Activated CD4-positive, alpha-beta memory T cell treated with anti-CD3 and anti-CD28 coated beads, Interleukin-2, amount 10 ng/mL, durations not matched to agents 7 days and 5 days (primary cell): ENCODE data around the gene DIAPH1. TPM values are rescaled to one million over a fixed set of nuclear protein-coding genes. Genes with fewer than 3 reads are reported as not detected.

Experiments
- CTCF ChIA-PET: fragments of 350-600 bp; sonication (Branson Sonifier 250); formaldehyde crosslinking; loops from one replicate; lab custom pipeline; 2021; ENCODE audit warnings: antibody characterized with exemption, inconsistent platforms; lab: Charles Lee
- POLR2A ChIA-PET: fragments of 350-600 bp; sonication (Branson Sonifier 250); formaldehyde crosslinking; loops from one replicate; lab custom pipeline; 2021; ENCODE audit warnings: antibody characterized with exemption; lab: Charles Lee
- DNase-seq: peaks from one replicate; pipeline ENCODE4 v3.0.0-alpha.2; 2020
- H3K27ac Mint-ChIP-seq: one replicate; pipeline ENCODE4 v1.8.0; 2021; ENCODE audit warnings: mild to moderate bottlenecking, mixed read lengths
- H3K27me3 Mint-ChIP-seq: one replicate; pipeline ENCODE4 v1.8.0; 2021; ENCODE audit warnings: mixed read lengths
- H3K36me3 Mint-ChIP-seq: one replicate; pipeline ENCODE4 v1.8.0; 2021; ENCODE audit warnings: low read depth, mixed read lengths
- H3K4me1 Mint-ChIP-seq: one replicate; pipeline ENCODE4 v1.8.0; 2021; ENCODE audit warnings: mixed read lengths
- H3K4me3 Mint-ChIP-seq: one replicate; pipeline ENCODE4 v1.8.0; 2021; ENCODE audit warnings: mild to moderate bottlenecking, mixed read lengths
- H3K9me3 Mint-ChIP-seq: one replicate; pipeline ENCODE4 v1.8.0; 2021; ENCODE audit warnings: mixed read lengths
- total RNA-seq, 2 experiments: library from RNA; stranded (reverse); gene quantifications; one replicate each; pipeline ENCODE4 v1.2.3, GENCODE V29; 2021

The DIAPH1 gene
- total RNA-seq: 100 to 1,000 TPM; 317 to 323 TPM

DNA sequence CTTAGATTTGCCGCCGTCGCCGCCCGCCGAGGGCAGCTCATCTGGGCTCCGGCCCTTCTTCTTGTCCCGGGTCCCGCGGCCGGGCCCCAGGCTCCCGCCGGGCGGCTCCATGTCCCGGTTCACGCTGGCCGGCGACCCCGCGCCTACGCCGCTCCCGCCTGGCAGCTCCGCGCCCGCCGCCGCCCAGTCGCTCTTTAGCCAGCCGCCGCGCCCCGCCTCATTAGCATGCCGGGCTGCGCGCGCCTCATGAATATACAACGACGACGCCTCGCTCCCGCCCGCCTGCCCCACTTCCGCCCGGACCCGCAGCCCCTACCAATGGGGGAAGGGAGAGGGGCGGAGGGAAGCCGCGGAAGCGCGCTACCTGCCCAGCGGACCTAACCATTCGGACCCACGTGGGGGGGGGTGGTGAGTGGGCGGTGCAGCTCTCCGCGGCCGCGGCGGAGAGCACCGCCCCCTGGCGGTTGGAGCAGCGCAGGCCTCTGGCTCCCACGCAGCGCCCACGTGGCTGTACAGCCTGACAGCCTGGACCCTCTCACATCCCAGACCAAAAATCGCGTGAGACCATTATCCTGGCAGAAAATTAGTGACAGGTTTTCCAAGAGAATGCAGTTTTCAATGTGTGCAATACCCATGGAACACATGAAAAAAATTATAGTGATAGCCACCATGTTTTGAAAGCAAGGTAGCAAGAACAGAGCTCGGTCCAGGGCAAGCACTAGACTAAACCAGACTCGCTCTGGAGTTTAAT lies at the start of gene DIAPH1:
DIAPH1 (minus strand) TSS at position 197 of the 751 bp plus-strand sequence; CDS start at position 111, 86 bp downstream.
- peak within 1 kb of the TSS; percentile 100 for H3K4me3 Mint-ChIP-seq
- peaks cover 62% of the 10 kb centered on the region for H3K36me3 Mint-ChIP-seq

DNA sequence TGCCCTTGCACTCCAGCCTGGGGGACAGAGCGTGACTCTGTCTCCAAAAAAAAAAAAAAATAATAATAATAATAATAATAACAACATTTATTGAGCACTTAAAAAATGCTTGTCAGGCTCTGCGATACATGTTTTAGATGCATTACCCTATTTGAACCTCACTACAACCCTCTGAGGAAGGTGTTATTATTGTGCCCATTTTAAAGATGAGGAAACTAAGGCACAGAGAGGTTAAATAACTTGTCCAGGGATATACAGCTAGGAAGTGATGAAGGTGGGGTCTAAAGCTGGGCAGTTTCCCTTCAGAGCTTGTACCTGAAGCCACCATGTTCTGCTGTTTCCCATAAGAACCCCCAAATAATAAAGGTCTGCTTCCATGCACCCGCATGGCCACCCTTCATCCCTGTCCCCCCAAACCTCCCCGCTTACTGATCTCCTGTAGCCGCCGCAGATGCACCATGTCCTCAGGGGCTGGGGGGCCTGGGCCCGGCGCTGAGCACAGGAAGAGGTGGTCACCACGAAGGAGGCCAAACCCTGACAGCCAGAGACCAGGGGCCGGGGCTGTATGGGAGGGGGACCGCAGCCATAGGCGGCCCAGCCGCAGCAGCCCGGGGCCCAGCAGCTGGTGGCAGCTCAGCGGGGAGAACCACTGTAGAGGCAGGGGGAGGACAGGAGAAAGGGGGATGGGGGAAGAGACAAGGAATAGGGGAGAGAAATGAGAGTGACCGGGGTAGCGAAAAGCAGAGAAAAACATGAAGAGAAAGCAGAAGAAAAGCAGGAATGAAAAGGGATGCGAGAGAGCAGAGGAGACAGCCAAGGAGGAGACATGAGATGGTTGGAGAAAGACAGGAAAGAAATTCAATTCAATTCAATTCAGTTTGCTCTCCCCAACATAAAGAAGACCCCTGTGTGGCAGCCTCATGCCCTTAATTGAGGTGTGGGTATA lies 47.5 kb upstream of the DIAPH1 start:
- Mint-ChIP-seq H3K9me3 (no peaks in the 10 kb centered on the region), H3K27me3 (no peaks in the 10 kb centered on the region), H3K4me3 (no peak overlapping the region), H3K27ac (no peak overlapping the region), H3K4me1 (peaks cover 5% of the 10 kb centered on the region), H3K36me3 (no peaks in the 10 kb centered on the region)
- CTCF ChIA-PET: interaction anchor here (0.7 to 12.1 kb wide), 7 partner anchors 26 to 295 kb away, joined by 3 to 67 read pairs (median 4); partner anchors contain the start of gene PCDH1
- POLR2A ChIA-PET: interaction anchor here (0.7 to 1.4 kb wide), 3 partner anchors 9 to 295 kb away, joined by 3 to 4 read pairs (median 3); no protein-coding TSS in a partner anchor
- DNase-seq: no peak

More for the DNA sequence above, at the start of gene DIAPH1:
- H3K9me3 Mint-ChIP-seq: no peaks in the 10 kb centered on the region
- peaks cover 53% of the 10 kb centered on the region for H3K4me1 Mint-ChIP-seq
- no peaks in the 10 kb centered on the region for H3K27me3 Mint-ChIP-seq
- DNase-seq: peak; percentile 98
- H3K27ac Mint-ChIP-seq: peak within 1 kb of the TSS; percentile 92
- POLR2A ChIA-PET: interaction anchor here (0.6 to 5.0 kb wide), 17 partner anchors 11 to 1218 kb away, joined by 3 to 124 read pairs (median 5); partner anchors contain the start of genes FCHSD1, HDAC3, RELL2 and RNF14
- CTCF ChIA-PET: interaction anchor here (0.7 to 7.7 kb wide), 23 partner anchors 8 to 305 kb away, joined by 3 to 436 read pairs (median 5); partner anchors contain the start of genes DELE1, FCHSD1, HDAC3 and PCDHGA12

DNA sequence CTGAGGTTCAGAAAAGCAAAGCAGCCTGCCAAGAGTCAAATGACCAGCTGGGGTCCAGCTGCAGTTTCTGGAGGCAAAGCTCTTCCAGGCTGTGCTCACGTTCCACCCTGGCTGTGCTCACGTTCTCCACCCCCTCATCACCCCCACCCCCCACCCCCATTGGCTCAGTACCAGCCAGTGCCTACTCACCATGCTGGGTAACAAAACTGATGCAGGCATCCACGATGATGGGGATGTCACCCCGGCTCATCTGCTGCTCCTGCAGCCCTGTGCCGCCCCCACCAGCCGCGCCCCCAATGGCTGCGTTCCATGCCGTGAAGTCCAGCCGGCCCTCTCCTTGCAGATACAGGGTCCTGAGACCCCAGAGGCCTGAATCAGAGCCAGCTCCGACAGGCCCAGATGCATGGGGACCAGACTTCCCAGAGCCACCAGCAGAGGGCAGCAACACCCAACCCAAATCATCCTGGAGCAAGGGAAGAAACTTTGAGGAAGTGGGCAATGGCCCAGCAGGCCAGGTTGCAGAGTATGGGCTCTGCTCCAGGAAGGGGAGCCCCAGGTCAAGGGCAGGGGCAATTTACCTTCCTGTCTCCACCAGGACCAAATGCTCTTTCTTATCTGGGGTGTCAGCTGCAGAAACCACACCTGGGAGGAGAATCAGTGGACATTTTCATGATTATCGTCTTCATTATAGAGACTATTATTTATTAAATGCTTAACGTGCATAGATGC lies 46.1 kb upstream of the DIAPH1 start:
- Mint-ChIP-seq H3K27ac (no peak overlapping the region), H3K9me3 (no peaks in the 10 kb centered on the region), H3K36me3 (no peaks in the 10 kb centered on the region), H3K4me3 (no peak overlapping the region), H3K27me3 (no peaks in the 10 kb centered on the region), H3K4me1 (peaks cover 5% of the 10 kb centered on the region)
- DNase-seq: peak; percentile 80
- ChIA-PET POLR2A (interaction anchor here (0.6 to 1.4 kb wide), 5 partner anchors 11 to 304 kb away, joined by 3 read pairs; partner anchors contain the start of genes FCHSD1 and RNF14), CTCF (interaction anchor here (0.7 to 12.1 kb wide), 30 partner anchors 9 to 326 kb away, joined by 3 to 67 read pairs (median 4); partner anchors contain the start of genes FCHSD1, HDAC3, PCDH1 and RELL2)

DNA sequence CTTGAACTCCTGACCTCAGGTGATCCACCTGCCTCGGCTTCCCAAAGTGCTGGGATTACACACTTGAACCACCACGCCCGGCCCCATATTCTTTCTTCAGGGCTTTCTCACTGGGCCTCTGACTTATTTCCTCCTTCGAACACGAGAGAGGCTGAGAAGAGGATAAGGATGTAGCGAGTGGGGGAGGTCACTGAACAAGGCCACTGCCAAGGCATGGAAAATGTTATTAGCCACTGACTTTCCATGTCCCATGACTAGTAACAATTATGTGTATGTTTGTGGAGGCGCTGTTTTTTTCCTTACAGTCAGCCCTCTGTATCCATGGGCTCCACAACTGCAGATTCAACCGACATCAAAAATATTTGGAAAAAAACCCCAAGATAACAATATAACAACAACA lies 44.7 kb upstream of the DIAPH1 start:
- Mint-ChIP-seq H3K27ac (no peak overlapping the region), H3K4me1 (peaks cover 5% of the 10 kb centered on the region), H3K27me3 (peaks cover 3% of the 10 kb centered on the region), H3K36me3 (no peaks in the 10 kb centered on the region), H3K9me3 (no peaks in the 10 kb centered on the region), H3K4me3 (no peak overlapping the region)
- ChIA-PET CTCF (interaction anchor here (0.7 to 12.1 kb wide), 7 partner anchors 12 to 298 kb away, joined by 3 to 67 read pairs (median 8); partner anchors contain the start of genes FCHSD1, HDAC3, PCDH1 and RELL2), POLR2A (no interaction called here)
- no peak for DNase-seq

DNA sequence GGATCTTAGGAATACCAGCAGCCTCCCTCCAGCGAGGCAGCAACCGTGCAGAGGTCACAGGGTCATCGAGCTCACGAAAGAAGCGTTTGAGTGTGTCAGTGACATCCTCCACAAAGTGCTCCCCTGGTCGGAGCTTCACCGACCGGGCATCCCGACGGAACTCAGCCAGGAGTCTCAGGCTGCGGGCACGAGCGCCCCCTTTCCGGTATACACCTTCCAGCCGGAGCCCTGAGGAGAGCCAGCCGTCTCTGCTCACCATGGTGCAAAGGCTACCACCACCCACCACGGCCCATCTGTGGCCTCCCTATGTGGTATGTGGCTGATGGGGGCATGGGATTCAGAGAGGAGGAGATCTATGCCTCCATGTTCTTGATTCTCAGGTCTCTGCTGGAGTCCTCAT lies 43.2 kb upstream of the DIAPH1 start:
- Mint-ChIP-seq H3K36me3 (peaks cover 7% of the 10 kb centered on the region), H3K27ac (no peak overlapping the region), H3K9me3 (no peaks in the 10 kb centered on the region), H3K27me3 (peaks cover 3% of the 10 kb centered on the region), H3K4me3 (no peak overlapping the region), H3K4me1 (peaks cover 8% of the 10 kb centered on the region)
- ChIA-PET POLR2A (no interaction called here), CTCF (interaction anchor here (1.3 to 12.1 kb wide), 3 partner anchors 10 to 299 kb away, joined by 7 to 67 read pairs (median 8); no protein-coding TSS in a partner anchor)
- DNase-seq: no peak

DNA sequence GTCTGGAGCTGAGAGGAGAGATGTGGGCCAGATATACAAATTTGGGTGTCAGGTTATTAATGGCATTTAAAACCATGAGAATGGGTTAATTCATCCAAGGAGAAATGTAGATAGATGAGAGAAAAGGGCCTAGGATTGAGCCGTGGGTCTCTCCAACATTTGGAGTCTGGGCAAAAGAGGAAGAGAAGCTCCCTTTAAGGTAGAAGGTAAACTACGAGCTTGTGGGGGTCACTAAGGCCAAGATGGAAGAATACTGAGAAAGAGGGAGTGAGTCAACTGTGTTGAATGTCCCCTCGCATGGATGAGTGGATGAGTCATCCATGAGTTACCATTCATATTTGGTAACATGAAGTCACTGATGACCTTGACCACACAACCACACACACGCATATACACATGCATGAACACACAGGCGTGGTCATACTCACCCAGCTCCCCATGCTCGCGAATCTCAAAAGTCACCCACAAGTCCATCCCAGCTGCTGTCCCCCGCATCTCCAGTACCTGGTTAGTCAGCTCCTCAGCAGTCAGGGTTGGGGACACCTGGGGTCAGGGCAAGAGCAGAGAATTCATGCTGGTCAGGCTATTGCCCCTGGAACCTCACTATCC lies 39.2 kb upstream of the DIAPH1 start:
- peak; percentile 27 for DNase-seq
- H3K27ac Mint-ChIP-seq: no peak overlapping the region
- ChIA-PET CTCF (interaction anchor here (1.7 to 3.0 kb wide), 4 partner anchors 11 to 303 kb away, joined by 5 to 9 read pairs (median 8); partner anchors contain the start of gene PCDH1), POLR2A (interaction anchor here (0.7 to 2.7 kb wide), 5 partner anchors 8 to 21 kb away, joined by 3 to 12 read pairs (median 3); partner anchors contain the start of genes HDAC3 and RELL2)
- peaks cover 3% of the 10 kb centered on the region for H3K27me3 Mint-ChIP-seq
- H3K36me3 Mint-ChIP-seq: peaks cover 11% of the 10 kb centered on the region
- H3K4me1 Mint-ChIP-seq: peaks cover 3% of the 10 kb centered on the region
- no peak overlapping the region for H3K4me3 Mint-ChIP-seq
- H3K9me3 Mint-ChIP-seq: no peaks in the 10 kb centered on the region

DNA sequence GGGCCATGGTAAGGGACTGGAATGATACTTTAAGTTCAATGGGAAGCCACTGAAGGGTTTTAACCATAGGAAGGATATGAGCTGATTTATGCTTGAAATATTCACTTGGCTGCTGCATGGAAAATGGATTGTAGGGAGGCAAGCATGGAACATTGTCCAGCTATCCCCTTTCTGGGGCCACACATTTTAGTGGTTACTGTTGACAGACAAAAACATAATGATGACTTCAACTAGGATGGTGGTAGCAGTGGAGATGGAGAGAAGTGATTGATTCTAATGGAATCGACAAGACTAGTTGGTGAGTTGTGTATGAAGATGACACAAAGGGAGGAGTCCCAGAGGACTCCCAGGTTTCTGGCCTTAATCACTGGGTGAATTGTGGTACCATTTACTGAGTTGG lies 38.6 kb upstream of the DIAPH1 start:
- Mint-ChIP-seq H3K4me1 (peaks cover 3% of the 10 kb centered on the region), H3K27ac (no peak overlapping the region), H3K36me3 (peaks cover 11% of the 10 kb centered on the region), H3K9me3 (no peaks in the 10 kb centered on the region), H3K27me3 (peaks cover 3% of the 10 kb centered on the region), H3K4me3 (no peak overlapping the region)
- no peak for DNase-seq
- ChIA-PET CTCF (interaction anchor here (1.1 to 3.0 kb wide), 4 partner anchors 12 to 303 kb away, joined by 4 to 9 read pairs (median 7); partner anchors contain the start of gene PCDH1), POLR2A (interaction anchor here (1.0 to 2.7 kb wide), 3 partner anchors 9 to 20 kb away, joined by 3 to 12 read pairs (median 3); partner anchors contain the start of genes HDAC3 and RELL2)

DNA sequence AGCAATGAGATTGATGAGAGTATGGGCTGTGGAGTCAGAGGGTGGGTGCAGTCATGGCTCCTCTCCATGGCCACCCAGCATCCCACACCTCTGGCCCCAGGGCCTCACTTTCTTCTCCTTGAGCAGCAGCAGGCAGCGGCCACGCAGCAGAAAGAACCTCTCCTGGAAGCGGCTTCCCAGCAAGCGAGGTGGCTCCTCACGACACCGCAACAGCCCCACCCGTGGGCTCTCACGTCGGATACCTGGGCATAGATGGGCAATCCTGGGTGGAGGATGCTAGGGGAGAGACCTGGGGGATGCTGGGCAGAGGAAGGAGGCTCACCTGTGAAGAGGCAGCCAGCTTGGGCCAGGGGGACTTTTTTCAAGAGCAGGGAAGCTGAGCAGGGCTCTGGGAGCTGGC lies 37.6 kb upstream of the DIAPH1 start:
- Mint-ChIP-seq H3K9me3 (no peaks in the 10 kb centered on the region), H3K27ac (no peak overlapping the region)
- CTCF ChIA-PET: interaction anchor here (1.1 to 1.9 kb wide), 3 partner anchors 9 to 36 kb away, joined by 3 to 5 read pairs (median 4); no protein-coding TSS in a partner anchor

DNA sequence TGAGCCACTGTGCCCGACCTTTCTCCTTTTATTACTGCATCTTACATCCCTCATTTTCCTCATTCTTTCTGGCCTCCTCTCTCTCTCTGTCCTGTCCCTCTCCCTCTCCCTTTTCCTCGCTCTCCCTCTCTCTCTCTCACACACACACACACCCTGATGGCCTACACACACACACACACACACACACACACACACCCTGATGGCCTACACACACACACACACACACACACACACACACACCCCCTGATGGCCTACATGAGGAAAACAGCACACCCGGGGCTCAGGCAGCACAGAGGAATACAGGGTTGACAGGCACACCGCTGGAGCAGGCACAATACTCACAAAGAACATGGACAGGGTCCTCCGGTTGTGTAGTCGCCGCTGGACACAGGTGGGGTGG lies 36.2 kb upstream of the DIAPH1 start:
- Mint-ChIP-seq H3K4me1 (peaks cover 22% of the 10 kb centered on the region), H3K27ac (no peak overlapping the region), H3K4me3 (no peak overlapping the region), H3K27me3 (peaks cover 3% of the 10 kb centered on the region), H3K9me3 (no peaks in the 10 kb centered on the region), H3K36me3 (peaks cover 13% of the 10 kb centered on the region)
- DNase-seq: no peak
- CTCF ChIA-PET: interaction anchor here (0.7 kb wide), 1 partner anchor 304 kb away, joined by 3 read pairs; no protein-coding TSS in a partner anchor
- POLR2A ChIA-PET: interaction anchor here (0.6 kb wide), 1 partner anchor 268 kb away, joined by 4 read pairs; no protein-coding TSS in a partner anchor

More for the DNA sequence above, 37.6 kb upstream of the DIAPH1 start:
- no peak for DNase-seq
- H3K36me3 Mint-ChIP-seq: peaks cover 13% of the 10 kb centered on the region
- H3K4me3 Mint-ChIP-seq: no peak overlapping the region
- peaks cover 13% of the 10 kb centered on the region for H3K4me1 Mint-ChIP-seq
- POLR2A ChIA-PET: interaction anchor here (2.7 kb wide), 1 partner anchor 19 kb away, joined by 12 read pairs; the partner anchor contains the start of genes HDAC3 and RELL2
- H3K27me3 Mint-ChIP-seq: peaks cover 3% of the 10 kb centered on the region

DNA sequence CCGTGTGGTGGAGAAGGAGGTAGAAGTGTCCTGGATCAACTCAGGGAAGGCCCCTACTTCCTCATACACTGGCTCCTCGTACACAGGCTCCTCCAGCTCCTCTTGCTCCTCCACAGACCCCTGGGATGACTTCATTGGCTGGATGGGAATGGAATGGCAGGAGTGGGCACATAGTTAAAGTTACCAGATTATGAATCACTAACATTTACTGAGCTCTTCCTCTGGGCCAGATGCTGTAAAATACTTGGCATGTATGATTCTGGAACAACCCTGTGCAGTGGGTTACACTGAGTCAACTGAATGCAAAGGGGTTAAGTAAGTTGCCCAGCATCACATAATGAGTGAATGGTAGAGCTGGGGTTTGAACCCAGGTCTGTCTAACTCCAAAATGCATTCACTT lies 35.5 kb upstream of the DIAPH1 start:
- no peak for DNase-seq
- H3K4me1 Mint-ChIP-seq: peaks cover 29% of the 10 kb centered on the region
- H3K36me3 Mint-ChIP-seq: peaks cover 16% of the 10 kb centered on the region
- no peak overlapping the region for H3K4me3 Mint-ChIP-seq
- CTCF ChIA-PET: interaction anchor here (0.7 to 1.4 kb wide), 4 partner anchors 10 to 307 kb away, joined by 3 read pairs; no protein-coding TSS in a partner anchor
- no peaks in the 10 kb centered on the region for H3K9me3 Mint-ChIP-seq
- peaks cover 1% of the 10 kb centered on the region for H3K27me3 Mint-ChIP-seq
- POLR2A ChIA-PET: interaction anchor here (0.6 to 1.4 kb wide), 3 partner anchors 9 to 268 kb away, joined by 3 to 4 read pairs (median 4); no protein-coding TSS in a partner anchor
- H3K27ac Mint-ChIP-seq: no peak overlapping the region
